ENCODE data around the gene APOC3.

APOC3 gene

GRCh38 chr11:116843661-116844060, 14.0 kb downstream of the APOC3 start:
- no peak for DNase-seq (ENCODE audit: low read depth in 1 of 2, low spot score in 1 of 2)
- Histone ChIP-seq H3K4me3 (replicated peaks; ENCODE audit: insufficient read depth, low read length) (no peak overlapping the region), H3K27ac (replicated peaks) (no peak overlapping the region), H3K27me3 (ENCODE audit: insufficient read depth, poor library complexity, severe bottlenecking) (no peaks in the 10 kb centered on the region)
- TF ChIP-seq, protein P1, sequence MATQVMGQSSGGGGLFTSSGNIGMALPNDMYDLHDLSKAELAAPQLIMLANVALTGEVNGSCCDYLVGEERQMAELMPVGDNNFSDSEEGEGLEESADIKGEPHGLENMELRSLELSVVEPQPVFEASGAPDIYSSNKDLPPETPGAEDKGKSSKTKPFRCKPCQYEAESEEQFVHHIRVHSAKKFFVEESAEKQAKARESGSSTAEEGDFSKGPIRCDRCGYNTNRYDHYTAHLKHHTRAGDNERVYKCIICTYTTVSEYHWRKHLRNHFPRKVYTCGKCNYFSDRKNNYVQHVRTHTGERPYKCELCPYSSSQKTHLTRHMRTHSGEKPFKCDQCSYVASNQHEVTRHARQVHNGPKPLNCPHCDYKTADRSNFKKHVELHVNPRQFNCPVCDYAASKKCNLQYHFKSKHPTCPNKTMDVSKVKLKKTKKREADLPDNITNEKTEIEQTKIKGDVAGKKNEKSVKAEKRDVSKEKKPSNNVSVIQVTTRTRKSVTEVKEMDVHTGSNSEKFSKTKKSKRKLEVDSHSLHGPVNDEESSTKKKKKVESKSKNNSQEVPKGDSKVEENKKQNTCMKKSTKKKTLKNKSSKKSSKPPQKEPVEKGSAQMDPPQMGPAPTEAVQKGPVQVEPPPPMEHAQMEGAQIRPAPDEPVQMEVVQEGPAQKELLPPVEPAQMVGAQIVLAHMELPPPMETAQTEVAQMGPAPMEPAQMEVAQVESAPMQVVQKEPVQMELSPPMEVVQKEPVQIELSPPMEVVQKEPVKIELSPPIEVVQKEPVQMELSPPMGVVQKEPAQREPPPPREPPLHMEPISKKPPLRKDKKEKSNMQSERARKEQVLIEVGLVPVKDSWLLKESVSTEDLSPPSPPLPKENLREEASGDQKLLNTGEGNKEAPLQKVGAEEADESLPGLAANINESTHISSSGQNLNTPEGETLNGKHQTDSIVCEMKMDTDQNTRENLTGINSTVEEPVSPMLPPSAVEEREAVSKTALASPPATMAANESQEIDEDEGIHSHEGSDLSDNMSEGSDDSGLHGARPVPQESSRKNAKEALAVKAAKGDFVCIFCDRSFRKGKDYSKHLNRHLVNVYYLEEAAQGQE (IDR thresholded peaks at IDR 0.05; ENCODE audit: insufficient replicate concordance, low read depth): no peak
- TF ChIP-seq, protein P2, sequence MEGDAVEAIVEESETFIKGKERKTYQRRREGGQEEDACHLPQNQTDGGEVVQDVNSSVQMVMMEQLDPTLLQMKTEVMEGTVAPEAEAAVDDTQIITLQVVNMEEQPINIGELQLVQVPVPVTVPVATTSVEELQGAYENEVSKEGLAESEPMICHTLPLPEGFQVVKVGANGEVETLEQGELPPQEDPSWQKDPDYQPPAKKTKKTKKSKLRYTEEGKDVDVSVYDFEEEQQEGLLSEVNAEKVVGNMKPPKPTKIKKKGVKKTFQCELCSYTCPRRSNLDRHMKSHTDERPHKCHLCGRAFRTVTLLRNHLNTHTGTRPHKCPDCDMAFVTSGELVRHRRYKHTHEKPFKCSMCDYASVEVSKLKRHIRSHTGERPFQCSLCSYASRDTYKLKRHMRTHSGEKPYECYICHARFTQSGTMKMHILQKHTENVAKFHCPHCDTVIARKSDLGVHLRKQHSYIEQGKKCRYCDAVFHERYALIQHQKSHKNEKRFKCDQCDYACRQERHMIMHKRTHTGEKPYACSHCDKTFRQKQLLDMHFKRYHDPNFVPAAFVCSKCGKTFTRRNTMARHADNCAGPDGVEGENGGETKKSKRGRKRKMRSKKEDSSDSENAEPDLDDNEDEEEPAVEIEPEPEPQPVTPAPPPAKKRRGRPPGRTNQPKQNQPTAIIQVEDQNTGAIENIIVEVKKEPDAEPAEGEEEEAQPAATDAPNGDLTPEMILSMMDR (IDR thresholded peaks at IDR 0.05; ENCODE audit: insufficient read depth, low read length): no peak
- TF ChIP-seq SPI1 (IDR thresholded peaks at IDR 0.05; ENCODE audit: borderline replicate concordance, low read depth) (no peak), GABPA (IDR thresholded peaks at IDR 0.05; ENCODE audit: low read depth) (no peak), POLR2AphosphoS5 (IDR thresholded peaks at IDR 0.05; ENCODE audit: low read depth) (no peak)

DNA sequence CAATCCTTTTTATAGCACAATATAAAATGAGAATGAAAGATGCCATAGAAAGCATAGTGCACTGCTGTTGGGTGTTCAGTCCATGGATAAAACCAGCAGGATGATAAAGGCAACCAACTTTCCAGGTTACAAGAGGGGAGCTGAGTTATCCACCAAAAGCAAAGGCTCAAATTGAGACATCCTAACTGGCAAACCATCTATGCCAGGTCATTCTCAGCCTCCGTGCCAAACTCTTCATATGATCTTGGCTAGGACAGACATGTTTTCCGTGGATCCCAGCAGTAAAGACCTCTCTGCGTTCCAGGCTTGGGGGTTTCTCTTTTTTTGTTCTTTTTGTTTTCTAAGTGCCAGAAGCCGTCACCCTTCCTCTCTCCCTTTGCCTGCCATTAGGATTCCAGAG, 15.0 kb downstream of the APOC3 start:
- no peaks in the 10 kb centered on the region for H3K27me3 ChIP-seq (ENCODE audit: insufficient read depth, poor library complexity, severe bottlenecking)
- H3K27ac ChIP-seq (replicated peaks): no peak overlapping the region
- H3K4me3 ChIP-seq (replicated peaks; ENCODE audit: insufficient read depth, low read length): no peak overlapping the region
- DNase-seq (ENCODE audit: low read depth in 1 of 2, low spot score in 1 of 2): no peak
- TF ChIP-seq POLR2AphosphoS5 (IDR thresholded peaks at IDR 0.05; ENCODE audit: low read depth) (no peak), SPI1 (IDR thresholded peaks at IDR 0.05; ENCODE audit: borderline replicate concordance, low read depth) (no peak), GABPA (IDR thresholded peaks at IDR 0.05; ENCODE audit: low read depth) (no peak)
- TF ChIP-seq, protein P2 (IDR thresholded peaks at IDR 0.05; ENCODE audit: insufficient read depth, low read length): no peak
- TF ChIP-seq, protein P1 (IDR thresholded peaks at IDR 0.05; ENCODE audit: insufficient replicate concordance, low read depth): no peak

DNA sequence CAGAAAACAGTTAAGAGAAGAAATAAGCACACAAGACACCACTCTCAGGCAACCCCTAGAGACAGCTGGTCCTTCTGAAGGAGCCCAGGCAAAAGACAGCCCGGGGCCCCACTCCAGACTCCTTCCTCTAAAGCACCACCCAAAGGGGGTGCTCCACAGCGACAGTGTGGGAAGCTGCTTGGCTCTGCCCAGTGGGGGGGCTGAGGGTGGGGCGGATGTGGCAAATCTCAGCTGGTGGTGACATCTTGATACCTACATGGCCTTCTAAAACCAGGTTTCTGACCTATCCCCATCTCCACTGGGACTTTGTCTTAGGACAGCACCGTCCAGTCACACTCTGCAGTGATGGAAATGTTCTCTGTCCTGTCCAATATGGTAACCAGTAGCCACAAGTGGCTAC, 17.9 kb downstream of the APOC3 start:
- DNase-seq (ENCODE audit: low read depth in 1 of 2, low spot score in 1 of 2): no peak
- no peak overlapping the region for H3K4me3 ChIP-seq (replicated peaks; ENCODE audit: insufficient read depth, low read length)
- TF ChIP-seq, protein P1 (IDR thresholded peaks at IDR 0.05; ENCODE audit: insufficient replicate concordance, low read depth): no peak
- TF ChIP-seq SPI1 (IDR thresholded peaks at IDR 0.05; ENCODE audit: borderline replicate concordance, low read depth): no peak
- no peak for TF ChIP-seq GABPA (IDR thresholded peaks at IDR 0.05; ENCODE audit: low read depth)
- TF ChIP-seq, protein P2 (IDR thresholded peaks at IDR 0.05; ENCODE audit: insufficient read depth, low read length): no peak
- TF ChIP-seq POLR2AphosphoS5 (IDR thresholded peaks at IDR 0.05; ENCODE audit: low read depth): no peak
- no peaks in the 10 kb centered on the region for H3K27me3 ChIP-seq (ENCODE audit: insufficient read depth, poor library complexity, severe bottlenecking)
- H3K27ac ChIP-seq (replicated peaks): no peak overlapping the region
